HG03139 (cell line): ENCODE data around the gene TGM2.
"Not testable (repeated sequence)": the region's sequence is repeated elsewhere in the genome, so short reads cannot be mapped to it uniquely, and the experiment has no call there.

Experiments
- ATAC-seq: cut with Tn5 transposase; IDR thresholded peaks from one replicate; pipeline ENCODE4 v1.9.1; 2021; ENCODE audit not compliant: unreplicated experiment

TGM2 gene

DNA sequence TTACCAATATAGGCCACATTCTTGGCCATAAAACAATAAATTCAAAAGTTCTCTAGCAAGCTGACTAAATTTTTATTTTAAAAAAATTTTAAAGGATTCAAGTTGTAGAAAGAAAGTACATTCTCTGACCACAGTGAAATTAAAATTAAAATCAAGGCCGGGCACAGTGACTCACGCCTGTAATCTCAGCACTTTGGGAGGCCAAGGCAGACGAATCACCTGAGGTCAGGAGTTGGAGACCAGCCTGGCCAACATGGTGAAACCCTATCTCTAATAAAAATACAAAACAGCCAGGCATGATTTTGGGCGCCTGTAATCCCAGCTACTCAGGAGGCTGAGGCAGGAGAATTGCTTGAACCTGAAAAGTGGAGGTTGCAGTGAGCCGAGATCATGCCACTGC, 62.9 kb downstream of the TGM2 start:
- not testable (repeated sequence) for ATAC-seq

DNA sequence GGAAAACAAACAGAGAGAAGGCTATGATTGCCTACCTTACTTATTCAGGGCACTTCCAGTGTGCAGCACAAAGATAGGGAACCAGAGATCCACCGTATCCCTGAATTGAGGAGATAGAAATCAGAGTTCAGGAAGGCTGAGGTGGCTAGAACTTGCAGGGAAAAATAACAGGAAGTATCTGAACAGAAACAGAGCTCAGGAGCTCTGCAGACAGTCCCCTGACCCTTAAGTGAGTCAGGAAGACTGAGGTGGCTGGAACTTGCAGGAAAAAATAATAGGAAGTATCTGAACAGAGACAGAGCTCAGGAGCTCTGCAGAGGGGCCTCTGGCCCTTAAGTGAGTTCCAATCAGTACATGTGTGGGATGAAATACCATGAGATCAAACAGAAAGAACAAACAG, 66.1 kb downstream of the TGM2 start:
- ATAC-seq = no peak

- no peak for ATAC-seq
Measured at GRCh38 chr20:38095017-38095686, 69.9 kb downstream of the TGM2 start.

DNA sequence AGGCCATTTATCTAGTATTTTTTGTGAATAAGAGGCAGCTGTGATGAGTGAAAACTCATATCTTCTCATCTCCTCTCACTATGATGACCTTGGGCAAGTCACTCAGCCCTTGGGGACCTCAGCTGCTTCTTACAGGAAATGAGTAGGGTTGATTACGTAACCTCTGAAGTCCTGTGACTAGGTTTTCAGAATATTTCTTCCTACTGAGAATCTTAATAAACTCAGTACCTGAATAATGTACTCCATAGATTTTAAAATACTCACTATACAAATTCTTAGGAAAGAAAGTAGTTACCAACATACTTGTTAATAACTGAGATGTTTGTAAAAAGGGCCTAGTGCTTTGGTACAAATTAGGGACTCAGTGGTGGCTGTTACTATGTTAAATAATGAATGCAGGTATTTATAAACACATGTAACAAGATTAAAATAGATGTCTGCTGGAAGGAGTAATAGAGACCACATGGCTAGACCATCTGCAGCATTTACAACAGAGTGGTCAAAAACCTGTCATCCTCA, 70.6 kb downstream of the TGM2 start:
- peak; percentile 49 for ATAC-seq

- no peak for ATAC-seq
Measured at GRCh38 chr20:38093641-38094077, 71.4 kb downstream of the TGM2 start.

DNA sequence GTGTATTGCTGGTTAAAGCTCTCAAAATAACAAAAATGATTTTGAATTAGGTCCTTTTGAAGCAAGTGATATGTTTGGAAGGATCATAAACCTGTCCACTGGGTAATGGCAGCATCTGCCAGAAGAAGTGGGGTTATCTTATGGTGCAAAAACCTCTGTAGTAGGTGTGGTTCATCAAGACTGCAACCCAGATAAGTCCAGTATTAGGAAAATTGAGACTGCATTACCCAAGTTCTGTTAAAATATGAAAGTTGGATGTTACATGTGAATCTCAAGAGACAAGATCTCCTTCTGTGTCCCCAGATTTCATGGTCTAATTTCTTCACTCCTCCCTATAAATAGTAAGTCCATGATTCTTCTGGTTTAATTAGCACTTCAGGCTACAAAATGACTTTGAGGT, 72.2 kb downstream of the TGM2 start:
- no peak for ATAC-seq

DNA sequence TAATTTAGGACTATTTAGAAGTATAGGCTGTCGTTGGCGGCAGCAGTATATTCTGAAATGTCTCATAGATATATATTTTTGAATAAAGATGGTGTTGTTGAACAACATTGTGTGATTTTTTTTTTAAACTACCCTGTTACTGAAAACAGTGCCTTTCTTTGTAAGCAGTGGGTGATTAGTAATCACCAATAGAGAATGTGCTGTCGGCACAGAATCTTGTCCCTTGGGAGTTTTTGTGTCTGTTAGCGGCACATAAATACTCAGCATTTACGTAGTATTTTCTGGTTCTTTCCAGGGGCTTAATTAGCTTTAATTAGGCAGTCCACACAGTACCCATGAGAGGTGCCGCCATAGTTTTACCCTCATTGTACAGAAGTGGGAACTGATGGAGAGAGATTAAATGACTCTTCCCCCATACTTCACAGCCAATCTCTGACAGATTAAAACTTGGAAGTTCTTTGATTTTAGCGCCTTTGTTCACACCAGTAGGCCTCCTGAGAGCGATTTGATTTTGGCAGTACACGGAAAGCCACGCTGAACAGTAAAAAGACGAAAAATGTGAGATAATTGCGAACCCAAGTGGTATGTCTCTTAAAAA, 72.7 kb downstream of the TGM2 start:
- no peak for ATAC-seq

DNA sequence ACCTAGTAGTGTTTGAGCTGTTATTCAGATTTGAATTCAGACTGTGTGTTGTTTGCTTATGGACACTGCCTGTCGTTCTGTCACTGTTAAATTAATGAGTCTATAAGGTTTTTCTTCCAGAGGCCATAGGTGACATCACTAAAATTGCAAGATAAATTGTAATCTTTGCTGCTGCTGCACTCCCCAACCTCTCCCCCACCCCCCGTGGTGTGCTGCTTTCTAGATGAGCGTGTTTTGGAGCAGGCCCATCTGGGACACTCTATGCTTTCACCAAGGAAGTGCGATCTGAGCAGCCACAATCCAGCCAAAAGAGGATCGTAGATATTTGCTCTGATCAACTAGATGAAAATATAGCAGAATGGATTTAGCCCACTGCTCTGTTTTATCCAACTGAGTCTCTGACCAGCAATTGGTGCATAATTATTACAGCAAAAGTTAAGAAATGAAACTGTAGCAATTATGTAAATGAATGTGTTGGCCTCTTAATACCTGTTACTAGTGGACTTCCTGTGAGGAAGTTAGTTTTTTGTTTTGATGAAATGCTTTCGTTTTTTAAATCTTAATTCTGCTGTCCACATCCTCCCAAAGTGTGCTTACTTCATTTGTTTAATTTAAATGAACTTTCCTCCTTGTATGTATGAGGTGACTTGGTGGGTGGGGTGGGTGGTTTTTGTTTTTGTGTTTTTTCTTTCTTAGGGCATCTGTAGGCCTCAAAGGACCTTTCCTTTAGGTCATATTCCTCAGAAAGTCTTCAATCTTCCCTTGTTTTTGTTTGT, 73.4 kb downstream of the TGM2 start:
- ATAC-seq = no peak

DNA sequence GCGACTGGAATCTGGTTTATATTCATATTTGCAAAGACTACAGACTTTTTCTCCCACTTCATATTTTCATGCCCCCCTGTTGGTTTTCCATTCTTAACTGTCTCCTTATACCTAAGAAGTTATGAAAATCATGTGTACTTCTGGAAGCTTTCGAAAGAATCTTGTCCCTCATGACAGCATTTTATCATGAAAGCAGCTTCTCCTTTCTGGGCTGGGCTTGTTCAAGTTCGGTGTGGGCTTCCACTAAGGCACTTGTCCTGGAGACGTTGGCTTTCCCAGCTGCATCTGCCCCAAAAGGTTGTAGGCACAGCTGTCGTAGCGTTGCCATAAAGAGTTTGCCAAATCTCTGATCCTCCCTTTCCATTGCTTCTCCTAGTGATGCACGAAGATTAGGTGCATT, 75.0 kb downstream of the TGM2 start:
- no peak for ATAC-seq

DNA sequence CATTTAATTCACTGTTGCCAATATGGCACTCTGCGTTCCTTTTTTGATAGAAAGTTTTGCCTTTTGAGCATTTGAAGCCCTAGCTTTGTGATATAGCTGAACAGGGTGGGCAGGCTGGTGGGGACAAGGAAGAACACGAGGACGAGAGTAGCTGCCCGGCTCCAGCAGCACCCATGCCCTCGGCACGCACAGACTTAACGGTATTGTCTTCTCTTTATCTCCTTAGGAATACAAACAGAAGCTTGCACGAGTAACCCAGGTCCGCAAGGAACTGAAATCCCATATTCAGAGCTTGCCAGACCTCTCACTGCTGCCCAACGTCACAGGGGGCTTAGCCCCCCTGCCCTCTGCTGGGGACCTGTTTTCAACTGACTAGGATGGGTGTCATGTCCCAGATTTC, 75.6 kb downstream of the TGM2 start:
- no peak for ATAC-seq

GRCh38 chr20:38085026-38085425, 80.0 kb downstream of the TGM2 start:
- ATAC-seq = no peak

DNA sequence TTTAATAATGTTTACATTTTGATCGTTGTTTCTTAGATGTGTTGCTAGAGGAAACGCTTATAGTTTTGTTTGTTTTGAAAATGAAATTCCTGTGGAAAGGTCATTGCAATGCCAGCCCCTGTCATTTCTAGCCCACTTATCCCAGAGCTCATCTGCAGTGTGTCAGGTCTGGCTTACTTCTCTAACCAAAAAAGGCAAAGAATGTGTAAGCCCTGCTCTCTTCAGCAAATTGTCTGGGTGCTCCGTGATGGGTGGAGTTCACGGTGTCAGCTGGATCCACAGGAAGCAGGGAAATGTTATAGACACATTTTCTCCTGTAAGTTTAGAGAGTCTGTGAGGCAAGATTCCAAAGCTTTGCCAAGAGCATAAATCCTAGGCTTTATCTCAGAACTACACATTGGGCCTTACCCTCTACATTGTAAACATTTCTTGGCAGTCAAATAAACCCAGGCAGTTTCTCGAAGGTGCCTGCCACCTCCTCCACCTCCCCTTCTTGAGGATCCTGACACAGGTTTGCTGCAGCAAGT, 80.6 kb downstream of the TGM2 start:
- no peak for ATAC-seq

DNA sequence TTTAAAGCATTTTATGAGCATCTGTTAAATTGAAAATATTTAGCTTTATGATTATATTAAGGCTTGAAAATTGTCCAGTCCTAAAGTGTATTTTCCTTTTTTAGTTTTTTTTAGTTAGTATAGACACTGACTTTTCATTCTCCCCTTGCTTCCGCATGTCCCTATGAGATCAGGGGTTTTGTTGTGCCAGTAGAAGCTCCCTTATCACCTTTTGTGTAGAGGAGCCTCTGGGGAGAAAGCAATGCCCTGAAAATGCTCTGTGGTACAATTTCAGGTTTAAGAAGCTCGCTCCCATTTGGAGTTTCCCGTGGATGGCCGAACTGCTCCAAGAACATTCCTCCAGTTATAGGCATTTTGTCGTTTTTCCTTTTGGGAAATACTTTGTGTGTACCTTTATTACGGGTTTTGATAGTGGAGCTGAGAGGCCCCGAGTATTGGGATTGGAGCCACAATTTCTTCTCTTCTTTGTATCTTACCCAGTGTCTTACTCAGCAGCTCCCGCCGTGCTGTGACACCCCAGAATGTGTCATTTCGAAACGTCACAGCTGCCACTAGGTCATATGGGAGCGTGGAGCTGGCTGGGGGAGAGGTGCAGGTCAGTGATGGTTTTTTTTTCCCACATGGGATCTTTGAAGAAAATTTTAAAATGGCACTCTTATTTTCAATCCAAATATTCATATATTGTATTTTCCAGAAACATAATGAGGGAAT, 81.6 kb downstream of the TGM2 start:
- ATAC-seq = no peak

DNA sequence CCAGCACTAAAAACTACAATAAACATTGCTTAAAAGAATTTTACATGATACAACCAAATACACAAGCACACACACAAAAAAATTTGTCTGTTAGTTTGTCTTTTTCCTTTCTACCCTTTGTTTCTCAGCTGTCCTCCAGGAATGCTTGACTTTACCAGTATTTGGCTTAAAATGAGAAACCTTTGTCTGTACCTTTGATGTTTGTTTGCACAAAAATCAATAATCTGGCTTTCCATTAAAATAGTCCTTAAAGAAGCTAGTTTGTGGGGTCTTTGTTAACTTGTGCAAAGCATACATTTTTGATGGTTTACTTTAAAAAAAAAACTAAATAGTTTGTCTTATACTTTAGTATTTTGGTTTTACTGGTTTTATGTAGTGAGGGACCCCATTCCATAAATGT, 82.2 kb downstream of the TGM2 start:
- no peak for ATAC-seq

DNA sequence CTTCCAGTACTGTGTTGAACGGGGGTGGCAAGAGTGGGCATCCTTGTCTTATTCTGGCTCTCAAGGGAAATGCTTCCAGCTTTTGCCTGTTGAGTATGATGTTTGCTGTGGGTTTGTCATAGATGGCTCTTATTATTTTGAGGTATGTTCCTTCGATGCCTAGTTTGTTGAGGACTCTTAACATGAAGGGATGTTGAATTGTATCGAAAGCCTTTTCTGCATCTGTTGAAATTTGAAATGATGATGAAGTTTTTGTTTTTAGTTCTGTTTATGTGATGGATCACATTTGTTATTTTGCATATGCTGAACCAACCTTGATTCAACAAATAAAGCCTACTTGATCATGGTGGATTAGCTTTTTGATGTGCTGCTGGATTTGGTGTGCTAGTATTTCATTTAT, 83.5 kb downstream of the TGM2 start:
- ATAC-seq = no peak

DNA sequence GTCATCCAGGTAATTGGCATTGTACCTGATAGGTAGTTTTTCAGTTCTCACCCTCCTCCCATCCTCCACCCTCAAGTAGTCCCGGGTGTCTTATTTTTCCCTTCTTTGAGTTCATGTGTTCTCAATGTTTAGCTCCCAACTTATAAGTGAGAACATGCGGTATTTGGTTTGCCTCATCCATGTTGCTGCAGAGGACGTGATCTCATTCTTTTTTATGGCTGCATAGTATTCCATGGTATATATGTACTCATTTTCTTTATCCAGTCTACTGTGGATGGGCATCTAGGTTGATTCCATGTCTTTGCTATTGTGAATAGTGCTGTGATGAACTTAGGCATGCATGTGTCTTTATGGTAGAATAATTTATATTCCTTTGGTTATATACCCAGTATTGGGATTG, 85.7 kb downstream of the TGM2 start:
- no peak for ATAC-seq

DNA sequence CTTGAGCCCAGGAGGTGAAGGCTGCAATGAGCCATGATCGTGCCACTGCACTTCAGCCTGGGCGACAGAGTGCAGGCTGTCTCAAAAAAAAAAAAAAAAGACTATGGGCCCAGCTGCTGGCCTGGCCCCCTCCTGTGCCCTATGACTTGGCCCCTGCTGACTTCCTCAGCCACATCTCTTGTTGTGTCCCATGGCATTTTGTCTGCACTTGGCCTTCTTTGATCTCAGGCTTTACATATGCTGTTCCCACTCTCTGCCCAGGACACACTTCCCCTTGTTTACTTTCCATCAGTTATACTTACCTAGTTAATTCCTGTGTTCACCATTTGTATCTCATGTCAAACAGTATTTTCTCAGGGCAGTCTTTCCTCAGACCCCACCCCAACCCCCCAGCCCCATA, 87.0 kb downstream of the TGM2 start:
- no peak for ATAC-seq
